ACHN (cell line): ENCODE results near the gene PLPP3.
A peak's percentile ranks its signal among the peaks of the same experiment; 100 is the strongest.
"Not testable (repeated sequence)": the region's sequence is repeated elsewhere in the genome, so short reads cannot be mapped to it uniquely, and the experiment has no call there.

Experiments
- DNase-seq: peaks from one replicate; pipeline ENCODE4 v3.0.0-alpha.2; 2015
- in situ Hi-C: cut with HindIII; loops from 2 replicates; pipeline ENCODE4 v1.10.0; 2017; ENCODE audit warnings: low sequenced_read_pairs, low pct_ligation_motif_present, low pct_unique_long_range_greater_than_20kb

The PLPP3 gene

DNA sequence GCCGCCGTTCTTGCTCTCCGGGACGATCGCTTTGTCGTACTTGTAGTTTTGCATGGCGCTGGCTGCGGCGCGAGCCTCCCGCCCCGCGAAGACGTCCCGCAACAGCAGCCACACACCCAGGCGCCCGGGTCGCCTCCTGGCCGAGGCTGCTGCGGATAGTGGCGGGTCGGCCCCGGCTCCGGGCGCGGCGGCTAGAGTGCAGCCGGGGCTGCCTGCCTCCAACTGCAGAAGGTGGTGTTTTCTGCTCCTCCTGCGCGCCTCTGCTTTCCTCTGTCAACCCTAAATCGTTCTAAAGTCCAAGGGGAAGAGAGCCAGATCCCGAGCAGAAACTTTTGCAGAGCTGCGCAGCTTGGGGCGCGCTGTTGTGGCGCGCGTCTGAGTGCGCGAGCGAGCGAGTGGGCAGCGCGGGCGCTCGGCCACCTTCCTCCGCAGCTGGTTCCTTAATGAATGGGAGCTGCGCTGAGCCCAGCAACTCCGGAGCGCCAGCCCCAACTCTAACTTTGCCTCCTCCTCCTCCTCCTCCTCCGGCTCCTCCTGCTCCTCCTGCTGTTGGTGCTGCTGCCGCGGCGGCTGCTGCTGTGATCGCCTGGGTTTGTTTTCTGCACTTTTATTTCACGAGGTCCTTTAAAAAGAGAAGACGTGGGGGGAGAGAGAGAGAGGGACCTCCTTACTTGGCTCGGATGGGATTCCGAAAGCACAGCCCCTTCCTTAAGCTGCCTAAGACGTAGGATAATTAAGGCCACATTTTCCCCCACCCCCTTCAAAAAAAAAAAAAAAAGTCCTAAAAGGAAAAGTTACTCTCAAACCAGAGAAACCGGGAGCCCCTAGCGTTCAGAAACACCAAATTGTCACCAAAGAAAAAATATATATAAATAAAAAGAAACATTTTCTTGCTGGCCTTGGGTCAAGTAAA, at the start of gene PLPP3:
TSS of gene PLPP3 (minus strand) at position 601 of the 913 bp plus-strand sequence. CDS start at position 54, 547 bp downstream.
- DNase-seq: peak; percentile 69
- in situ Hi-C loops: no loop called here

DNA sequence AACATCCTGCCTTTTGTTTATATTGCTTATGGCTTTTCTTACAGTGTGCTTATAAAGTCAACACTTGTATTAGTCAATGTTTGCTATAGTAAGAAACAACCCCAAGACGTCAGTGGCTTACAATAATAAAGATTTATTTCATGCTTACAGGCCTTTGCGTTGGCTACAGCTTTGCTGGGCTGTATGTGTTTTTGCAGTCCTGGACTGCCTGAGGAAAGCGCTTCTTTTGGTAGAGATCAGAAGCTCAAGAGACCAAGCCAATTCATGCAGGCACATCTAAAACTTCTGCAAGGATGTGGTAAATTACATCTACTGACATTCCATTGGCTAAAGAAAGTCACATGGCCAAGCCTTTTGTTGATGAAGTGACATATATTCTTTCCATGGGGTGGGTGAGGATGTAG, 48.3 kb upstream of the PLPP3 start:
- no peak for DNase-seq
- in situ Hi-C loops: no loop called here

DNA sequence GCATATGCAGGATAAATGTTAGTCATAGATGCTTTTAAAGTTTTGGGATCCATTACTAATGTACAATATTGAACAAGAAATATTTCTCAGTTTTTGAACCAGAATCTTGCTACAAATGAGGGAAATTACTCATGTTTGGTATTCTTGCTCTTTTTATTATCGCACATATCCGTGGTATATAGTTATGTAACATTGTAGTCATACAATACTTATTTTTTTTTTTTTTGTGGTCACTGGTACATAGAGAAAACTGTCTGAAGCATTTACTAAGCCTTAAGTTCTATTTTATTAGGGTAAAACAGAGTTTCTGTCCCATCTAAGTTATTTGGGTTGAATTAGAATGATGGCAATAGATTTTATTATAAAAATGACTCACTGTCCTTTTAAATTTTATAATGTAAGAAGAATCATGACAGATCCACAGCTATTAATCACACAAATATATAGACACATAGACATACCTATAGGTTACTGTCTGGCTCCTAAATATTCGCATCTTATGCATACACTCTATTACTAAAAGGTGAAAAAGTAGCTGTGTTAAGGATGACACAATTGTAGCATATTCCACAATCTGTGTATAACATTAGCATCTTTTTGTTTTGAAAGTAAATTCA, 47.8 kb upstream of the PLPP3 start:
- DNase-seq: no peak
- in situ Hi-C loops: no loop called here

DNA sequence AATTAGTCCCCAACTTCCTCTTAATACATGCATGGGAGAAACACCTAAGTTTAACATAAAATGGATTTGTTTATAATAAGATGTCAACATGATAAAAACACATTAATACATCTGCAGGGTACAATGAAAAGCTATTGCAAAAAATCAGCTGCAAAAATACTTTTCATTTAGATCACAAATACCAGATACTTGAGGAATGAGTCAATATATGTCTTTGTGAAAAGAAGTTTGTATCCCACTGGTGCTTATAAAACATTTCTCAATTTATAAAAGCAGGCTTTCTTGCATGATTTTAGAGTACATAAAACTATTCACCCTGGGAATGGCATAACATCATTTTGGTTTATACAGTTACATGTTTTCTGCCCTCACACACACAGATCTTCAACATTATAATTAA, 47.2 kb upstream of the PLPP3 start:
- no peak for DNase-seq
- in situ Hi-C loops: no loop called here

DNA sequence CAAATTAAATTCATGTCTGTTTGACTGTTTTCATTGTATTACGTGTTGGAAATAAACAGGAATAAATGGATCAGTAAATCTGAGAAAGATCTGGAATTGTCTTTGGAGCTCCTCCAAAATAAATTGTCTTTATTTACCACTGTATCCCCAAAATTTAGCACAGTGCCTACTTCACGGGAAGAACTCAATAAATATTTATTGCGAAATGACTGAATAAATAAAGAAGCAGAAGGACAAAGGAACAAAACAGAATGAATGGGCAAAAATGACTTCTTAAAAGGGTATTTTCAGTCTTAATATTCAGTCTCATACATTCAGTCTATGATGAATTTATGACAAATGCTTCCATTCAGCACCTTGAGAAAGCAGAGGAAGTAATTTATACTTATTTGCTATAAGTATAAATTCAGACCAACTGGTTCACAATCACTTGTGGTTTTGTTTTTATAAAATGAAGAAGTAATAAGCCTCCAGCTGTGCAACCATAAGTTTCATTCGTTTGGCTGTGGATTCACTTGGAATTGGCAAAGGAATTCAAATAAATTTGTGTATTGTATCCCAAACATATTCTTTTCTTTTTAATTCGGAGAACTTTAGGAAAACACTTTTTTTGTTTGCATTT, 46.6 kb upstream of the PLPP3 start:
- in situ Hi-C loops: no loop called here
- DNase-seq: no peak

DNA sequence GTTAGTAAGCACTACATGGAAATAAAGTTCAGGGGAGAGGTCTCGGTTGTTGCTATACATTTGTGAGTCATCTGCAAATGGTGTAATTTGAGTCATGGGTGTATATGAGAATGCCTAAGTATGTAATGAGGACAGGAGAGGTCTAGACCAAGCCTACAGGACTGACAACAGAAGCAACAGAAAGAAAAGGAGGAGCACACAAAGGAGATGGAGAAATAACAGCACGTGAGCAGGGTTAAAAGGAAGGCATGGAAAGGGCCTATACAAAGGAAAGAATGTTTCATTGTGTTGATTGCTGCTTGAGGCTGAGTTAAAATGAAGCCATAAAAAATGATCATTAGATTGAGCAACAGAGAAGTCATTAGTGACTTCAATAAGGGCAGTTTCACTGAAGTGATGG, 37.8 kb upstream of the PLPP3 start:
- in situ Hi-C loops: no loop called here
- DNase-seq: no peak

DNA sequence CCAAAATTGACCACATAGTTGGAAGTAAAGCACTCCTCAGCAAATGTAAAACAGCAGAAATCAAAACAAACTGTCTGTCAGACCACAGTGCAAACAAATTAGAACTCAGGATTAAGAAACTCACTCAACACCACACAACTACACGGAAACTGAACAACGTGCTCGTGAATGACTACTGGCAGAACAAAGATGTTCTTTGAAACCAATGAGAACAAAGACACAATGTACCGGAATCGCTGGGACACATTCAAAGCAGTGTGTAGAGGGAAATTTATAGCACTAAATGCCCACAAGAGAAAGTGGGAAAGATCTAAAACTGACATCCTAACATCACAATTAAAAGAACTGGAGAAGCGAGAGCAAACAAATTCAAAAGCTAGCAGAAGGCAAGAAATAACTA, 31.4 kb upstream of the PLPP3 start:
- DNase-seq, in situ Hi-C loops: not testable (repeated sequence)

DNA sequence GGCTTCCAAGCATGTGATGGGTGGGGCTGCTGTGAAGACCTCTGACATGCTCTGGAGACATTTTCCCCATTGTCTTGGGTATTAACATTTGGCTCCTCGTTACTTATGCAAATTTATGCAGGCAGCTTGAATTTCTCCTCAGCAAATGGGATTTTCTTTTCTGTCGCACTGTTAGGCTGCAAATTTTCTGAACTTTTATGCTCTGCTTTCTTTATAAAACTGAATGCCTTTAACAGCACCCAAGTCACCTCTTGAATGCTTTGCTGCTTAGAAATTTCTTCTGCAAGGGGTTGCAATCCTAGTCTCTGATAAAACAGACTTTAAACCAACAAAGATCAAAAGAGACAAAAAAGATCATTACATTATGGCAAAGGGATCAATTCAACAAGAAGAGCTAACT, 30.7 kb upstream of the PLPP3 start:
- DNase-seq, in situ Hi-C loops: not testable (repeated sequence)

DNA sequence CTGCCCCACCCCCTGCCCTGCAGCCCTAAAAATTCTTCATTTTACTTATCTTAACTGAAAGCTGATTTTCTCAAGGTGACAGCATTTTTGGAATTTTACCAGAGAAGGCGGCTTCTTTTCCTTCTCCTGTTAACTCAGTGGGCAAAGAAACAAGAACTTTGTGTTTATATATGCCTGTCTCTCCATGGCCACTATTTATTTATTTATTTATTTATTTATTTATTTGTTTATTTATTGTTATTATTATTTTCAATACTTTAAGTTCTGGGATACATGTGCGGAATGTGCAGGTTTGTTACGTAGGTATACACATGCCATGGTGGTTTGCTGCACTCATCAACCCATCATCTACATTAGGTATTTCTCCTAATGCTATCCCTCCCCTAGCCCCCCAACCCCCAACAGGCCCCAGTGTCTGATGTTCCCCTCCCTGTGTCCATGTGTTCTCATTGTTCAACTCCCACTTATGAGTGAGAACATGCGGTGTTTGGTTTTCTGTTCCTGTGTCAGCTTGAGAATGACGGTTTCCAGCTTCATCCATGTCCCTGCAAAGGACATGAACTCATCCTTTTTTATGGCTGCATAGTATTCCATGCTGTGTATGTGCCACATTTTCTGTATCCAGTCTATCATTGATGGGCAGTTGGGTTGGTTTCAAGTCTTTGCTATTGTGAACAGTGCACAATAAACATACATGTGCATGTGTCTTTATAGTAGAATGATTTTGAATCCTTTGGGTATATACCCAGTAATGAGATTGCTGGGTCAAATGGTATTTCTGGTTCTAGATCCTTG, 16.2 kb upstream of the PLPP3 start:
- in situ Hi-C loops, DNase-seq: not testable (repeated sequence)

DNA sequence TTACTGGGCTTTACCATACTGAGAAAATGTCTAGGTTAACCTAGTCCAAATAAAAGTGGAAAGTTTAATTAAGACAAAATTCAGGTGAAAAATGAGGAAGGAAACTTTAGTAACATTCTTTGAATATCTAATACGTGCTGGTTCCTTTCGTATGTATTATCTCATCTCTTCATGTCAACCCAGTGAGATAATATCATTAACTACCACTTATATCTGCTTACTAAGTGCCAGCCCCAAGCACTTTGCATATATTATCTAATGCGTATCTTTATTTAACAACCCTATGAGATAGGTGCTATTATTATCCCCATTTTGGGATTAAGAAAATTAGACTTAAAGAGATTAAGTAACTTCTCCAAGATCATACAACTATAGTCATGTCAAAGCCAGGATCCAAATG, 12.5 kb upstream of the PLPP3 start:
- in situ Hi-C loops: no loop called here
- DNase-seq: no peak

DNA sequence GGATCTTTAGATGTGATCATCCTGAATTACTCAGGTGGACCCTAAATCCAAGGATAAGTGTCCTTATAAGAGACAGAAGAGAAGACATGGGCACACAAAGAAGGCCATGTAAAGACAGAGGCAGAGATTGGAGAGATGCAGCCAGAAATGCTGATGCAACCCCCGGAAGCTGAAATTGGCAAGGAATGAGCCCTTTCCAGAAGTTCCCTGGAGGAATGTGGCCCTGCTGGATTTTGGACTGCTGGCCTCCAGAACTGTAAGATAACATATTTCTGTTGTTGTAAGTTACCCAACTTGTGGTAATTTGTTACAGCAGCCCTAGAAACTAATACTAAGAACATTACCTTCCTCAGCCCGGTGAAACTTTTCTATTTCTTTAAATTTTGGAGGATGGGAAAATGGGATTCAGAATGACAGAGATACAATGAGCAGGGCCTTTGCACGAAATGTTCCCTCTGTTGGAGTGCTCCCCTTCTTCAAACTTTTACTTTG, 11.2 kb upstream of the PLPP3 start:
- no peak for DNase-seq
- in situ Hi-C loops: no loop called here

DNA sequence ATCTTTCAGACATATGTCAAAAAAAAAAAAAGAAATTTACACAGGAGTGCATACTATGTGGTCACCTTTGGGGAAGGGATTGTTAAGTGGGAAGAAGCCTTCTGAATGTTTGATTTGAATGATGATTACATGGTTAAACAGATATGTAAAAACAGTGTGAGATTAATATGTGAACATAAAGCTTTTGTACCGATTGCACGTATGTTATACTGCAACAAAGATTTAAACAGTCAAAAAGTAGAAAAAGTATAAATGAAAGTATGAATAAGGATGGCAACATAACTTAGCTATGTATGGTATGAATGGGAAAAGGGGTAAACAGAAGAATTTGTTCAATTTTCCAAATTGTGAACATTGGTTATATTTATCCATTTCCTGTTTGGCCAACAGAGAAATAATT, 10.0 kb upstream of the PLPP3 start:
- DNase-seq: no peak
- in situ Hi-C loops: no loop called here

DNA sequence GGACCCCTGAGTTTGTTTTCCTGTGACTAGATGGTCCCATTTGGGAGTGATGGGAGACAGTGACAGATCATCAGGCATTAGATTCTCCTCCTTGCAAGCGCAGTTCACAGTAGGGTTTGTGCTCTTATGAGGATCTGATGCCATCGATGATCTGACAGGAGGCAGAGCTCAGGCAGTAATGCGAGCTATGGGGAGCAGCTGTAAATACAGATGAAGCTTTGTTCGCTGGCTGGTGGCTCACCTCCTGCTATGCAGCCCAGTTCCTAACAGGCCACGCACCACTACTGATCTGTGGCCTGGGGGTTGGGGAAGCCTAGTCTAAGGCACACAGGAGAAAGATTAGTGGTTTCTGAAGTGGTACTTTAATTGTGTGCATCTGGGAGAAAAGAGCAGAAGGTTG, 7.1 kb upstream of the PLPP3 start:
- no peak for DNase-seq
- in situ Hi-C loops: no loop called here

DNA sequence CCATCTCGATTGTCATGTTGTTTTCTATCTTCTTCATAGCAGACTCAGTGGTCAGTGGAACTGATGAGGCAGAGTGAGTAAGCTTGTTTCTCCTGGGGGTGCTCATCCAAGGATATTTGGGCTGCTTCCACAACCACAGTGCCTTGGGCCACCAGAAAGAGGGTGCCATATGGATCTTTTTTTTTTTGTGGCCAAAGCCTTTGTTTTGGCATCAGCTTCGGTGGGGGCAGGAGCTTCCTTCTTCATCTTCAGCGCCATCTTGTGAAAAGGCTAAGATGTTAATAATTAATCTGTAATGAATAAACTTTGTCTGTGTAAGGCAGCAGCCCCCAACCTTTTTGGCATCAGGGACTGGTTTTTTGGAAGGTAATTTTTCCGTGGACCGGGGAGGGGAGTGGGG, 6.6 kb upstream of the PLPP3 start:
- in situ Hi-C loops: no loop called here
- no peak for DNase-seq

DNA sequence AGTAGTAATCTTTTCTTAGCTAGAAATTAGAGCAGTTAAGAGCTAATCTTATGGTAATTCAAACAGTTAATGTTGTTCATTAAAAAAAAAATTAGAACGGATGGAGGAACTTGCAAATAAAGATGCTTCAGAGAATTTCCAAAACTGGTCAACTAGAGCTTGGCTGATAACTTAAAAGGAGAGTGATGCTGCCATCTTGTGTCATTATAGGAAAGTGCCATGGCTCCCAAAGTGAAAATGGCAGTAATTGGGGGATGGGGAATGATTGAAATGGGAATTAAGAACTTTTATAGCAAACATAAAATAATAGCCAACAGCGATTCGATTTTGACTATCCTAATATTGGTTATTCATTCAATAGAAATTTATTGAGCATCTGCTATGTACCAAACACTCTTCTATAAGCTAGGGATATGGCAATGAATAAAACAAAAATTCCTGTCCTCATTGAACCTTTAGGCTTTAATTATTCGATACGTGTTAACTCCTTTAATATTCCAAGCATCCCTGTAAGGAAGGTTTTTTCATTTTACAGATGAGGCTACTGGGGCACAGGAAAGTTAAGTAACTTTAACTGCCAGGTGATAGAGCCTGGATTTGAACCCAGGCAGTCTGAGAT, 5.7 kb upstream of the PLPP3 start:
- DNase-seq: peak; percentile 57
- in situ Hi-C loops: no loop called here

DNA sequence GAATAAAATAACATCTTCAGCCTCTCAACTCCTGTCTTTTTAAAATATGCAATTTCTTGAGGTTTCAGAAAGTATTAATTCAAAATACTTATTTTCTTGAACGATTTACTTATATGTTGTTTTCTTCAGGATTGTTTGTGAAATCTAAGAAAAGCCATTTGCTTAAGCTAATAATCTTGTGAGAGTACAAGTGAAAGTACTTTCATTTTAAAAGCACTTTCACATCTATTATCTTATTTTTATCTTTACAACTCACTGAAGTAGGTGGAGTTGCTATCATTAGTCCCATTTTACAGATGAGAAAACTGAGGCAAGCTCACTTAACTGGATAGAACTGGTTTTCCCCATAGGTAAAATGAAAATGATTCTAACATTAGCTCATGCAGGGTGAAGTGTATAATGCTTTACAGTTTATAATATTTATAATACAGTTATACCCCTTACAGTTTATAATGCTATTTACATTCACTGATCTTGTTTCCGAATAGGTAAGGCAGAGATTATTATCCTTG, 4.7 kb upstream of the PLPP3 start:
- in situ Hi-C loops: no loop called here
- no peak for DNase-seq

DNA sequence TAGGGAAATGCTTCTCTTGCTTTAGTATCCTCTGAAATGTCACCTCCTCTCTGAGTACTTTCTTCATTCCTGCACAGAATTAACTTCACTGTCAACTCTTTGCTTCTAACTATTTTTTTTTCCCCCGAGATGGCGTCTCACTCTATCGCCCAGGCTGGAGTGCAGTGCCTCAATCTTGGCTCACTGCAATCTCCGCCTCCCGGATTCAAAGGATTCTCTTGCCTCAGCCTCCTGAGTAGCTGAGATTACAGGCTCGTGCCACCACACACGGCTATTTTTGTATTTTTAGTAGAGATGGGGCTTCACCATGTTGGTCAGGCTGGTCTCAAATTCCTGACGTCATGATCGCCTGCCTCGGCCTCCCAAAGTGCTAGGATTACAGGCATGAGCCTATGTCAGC, 1.4 kb upstream of the PLPP3 start:
- in situ Hi-C loops: no loop called here
- DNase-seq: no peak
